Loucy (cell line): ENCODE measurements around the gene PCMT1.

Source experiments
- EZH2phosphoT487 ChIP-seq: fragments of 200-600 bp; IDR thresholded peaks from 2 replicates; pipeline ENCODE4 v1.6.1; 2018; ENCODE audit warnings: antibody characterized with exemption, mild to moderate bottlenecking, moderate library complexity, borderline replicate concordance
- TF ChIP-seq, protein P1 (sequence below): fragments of 200-600 bp; sonication (generic); conservative IDR thresholded peaks from 2 replicates; pipeline ENCODE4 v1.5.1; 2014; ENCODE audit warnings: mild to moderate bottlenecking, antibody characterized with exemption, low read length

DNA sequence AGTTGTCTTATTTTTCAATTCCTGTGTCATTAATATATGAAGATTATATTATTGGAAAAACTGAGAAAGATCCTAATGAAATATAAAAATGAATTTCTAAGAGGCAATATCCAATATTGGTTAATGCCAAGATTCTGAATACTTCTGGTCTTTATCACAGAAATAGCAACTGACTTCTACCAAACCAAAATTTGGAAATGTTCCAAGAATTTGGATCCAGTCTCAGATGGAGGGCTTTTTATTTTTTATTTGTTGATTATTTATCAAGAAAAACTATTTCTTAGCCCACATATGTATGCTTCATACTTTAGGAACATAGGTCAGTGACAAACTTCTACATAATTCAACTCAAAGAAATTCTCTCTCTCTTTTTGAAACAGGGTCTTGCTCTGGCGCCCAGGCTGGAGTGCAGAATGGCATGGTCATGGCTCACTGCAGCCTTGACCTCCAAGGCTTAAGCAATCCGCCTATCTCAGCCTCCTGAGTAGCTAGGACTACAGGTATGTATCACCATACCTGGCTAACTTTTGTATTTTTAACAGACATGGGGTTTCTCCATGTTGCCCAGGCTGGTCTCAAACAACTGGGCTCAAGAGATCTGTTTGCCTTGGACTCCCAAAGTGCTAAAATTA lies 16.3 kb upstream of the PCMT1 start:
- TF ChIP-seq, protein P1, sequence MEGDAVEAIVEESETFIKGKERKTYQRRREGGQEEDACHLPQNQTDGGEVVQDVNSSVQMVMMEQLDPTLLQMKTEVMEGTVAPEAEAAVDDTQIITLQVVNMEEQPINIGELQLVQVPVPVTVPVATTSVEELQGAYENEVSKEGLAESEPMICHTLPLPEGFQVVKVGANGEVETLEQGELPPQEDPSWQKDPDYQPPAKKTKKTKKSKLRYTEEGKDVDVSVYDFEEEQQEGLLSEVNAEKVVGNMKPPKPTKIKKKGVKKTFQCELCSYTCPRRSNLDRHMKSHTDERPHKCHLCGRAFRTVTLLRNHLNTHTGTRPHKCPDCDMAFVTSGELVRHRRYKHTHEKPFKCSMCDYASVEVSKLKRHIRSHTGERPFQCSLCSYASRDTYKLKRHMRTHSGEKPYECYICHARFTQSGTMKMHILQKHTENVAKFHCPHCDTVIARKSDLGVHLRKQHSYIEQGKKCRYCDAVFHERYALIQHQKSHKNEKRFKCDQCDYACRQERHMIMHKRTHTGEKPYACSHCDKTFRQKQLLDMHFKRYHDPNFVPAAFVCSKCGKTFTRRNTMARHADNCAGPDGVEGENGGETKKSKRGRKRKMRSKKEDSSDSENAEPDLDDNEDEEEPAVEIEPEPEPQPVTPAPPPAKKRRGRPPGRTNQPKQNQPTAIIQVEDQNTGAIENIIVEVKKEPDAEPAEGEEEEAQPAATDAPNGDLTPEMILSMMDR = no peak
- no peak for TF ChIP-seq EZH2phosphoT487
